ENCODE results near the gene TRPM5.

TRPM5 gene

DNA sequence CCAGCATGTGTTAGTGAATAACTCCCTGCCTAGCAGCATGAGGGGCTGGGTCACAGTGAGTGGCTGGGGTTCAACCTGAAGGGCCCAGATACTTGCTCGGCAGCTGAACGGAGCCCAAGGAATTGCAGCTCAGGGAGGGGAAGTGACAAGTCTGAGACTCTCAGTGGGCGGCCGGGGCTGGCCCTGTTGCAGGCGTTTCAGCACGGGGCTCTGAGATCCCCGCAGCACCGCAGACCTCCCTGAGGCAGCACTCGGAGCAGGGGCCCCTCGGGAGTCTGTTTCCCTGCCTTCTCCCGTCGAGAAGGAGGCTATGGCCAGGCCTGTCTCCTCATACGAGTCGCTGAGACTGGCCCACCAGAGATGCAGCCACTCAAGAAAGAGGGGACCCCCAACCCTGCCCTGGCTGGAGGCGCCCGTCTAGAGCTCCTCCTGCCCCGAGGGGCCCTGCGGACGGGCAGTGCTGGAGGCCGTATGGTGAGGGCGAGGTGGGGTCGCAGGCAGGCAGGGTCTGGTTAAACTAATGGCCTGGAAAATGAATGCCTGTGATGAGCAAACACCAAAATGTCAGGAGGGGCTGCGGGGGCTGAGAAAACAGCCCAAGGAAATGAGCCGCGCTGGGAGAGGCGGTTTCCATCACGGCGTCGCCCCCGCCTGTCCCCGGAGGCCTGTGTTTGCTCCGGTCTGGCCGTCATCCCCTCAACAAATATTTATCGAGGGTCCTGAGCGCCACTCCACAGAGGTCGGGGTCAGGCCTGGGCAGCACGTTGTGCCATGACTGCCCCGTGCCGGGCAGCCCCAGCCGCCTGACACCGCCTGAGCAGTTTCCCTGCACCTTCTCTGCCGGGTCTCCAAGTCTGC is 34.5 kb downstream of the TRPM5 start:
- Histone ChIP-seq H3K4me1 (ENCODE audit: low read length) (no peaks in the 10 kb centered on the region), H3K36me3 (replicated peaks; ENCODE audit: insufficient read depth, low read length) (no peaks in the 10 kb centered on the region), H3K4me2 (ENCODE audit: low read depth, low read length) (no peak overlapping the region), H3K79me2 (ENCODE audit: low read length) (no peaks in the 10 kb centered on the region), H3F3A (ENCODE audit: insufficient read depth, low read length) (no peaks in the 10 kb centered on the region), H3K9me3 (replicated peaks; ENCODE audit: insufficient read depth, low read length) (no peaks in the 10 kb centered on the region), H3K4me3 (ENCODE audit: low read length) (no peak overlapping the region), H4K20me1 (ENCODE audit: insufficient read depth, low read length) (no peaks in the 10 kb centered on the region), H3K9me2 (replicated peaks; ENCODE audit: insufficient read depth, low read length) (no peaks in the 10 kb centered on the region), H3K27me3 (replicated peaks; ENCODE audit: insufficient read depth, low read length) (peaks cover 92% of the 10 kb centered on the region), H2AFZ (ENCODE audit: low read length) (no peak overlapping the region), H3K9ac (ENCODE audit: low read length) (no peak overlapping the region), H3K27ac (ENCODE audit: low read length) (no peak overlapping the region)
- DNase-seq, result no peak
- TF ChIP-seq, protein P1, sequence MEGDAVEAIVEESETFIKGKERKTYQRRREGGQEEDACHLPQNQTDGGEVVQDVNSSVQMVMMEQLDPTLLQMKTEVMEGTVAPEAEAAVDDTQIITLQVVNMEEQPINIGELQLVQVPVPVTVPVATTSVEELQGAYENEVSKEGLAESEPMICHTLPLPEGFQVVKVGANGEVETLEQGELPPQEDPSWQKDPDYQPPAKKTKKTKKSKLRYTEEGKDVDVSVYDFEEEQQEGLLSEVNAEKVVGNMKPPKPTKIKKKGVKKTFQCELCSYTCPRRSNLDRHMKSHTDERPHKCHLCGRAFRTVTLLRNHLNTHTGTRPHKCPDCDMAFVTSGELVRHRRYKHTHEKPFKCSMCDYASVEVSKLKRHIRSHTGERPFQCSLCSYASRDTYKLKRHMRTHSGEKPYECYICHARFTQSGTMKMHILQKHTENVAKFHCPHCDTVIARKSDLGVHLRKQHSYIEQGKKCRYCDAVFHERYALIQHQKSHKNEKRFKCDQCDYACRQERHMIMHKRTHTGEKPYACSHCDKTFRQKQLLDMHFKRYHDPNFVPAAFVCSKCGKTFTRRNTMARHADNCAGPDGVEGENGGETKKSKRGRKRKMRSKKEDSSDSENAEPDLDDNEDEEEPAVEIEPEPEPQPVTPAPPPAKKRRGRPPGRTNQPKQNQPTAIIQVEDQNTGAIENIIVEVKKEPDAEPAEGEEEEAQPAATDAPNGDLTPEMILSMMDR (IDR thresholded peaks at IDR 0.05; ENCODE audit: low read length), result no peak
- TF ChIP-seq EZH2 (optimal IDR thresholded peaks at IDR 0.05; ENCODE audit: low read depth, low read length) (no peak), EZH2phosphoT487 (IDR thresholded peaks at IDR 0.05; ENCODE audit: low read length) (no peak)

DNA sequence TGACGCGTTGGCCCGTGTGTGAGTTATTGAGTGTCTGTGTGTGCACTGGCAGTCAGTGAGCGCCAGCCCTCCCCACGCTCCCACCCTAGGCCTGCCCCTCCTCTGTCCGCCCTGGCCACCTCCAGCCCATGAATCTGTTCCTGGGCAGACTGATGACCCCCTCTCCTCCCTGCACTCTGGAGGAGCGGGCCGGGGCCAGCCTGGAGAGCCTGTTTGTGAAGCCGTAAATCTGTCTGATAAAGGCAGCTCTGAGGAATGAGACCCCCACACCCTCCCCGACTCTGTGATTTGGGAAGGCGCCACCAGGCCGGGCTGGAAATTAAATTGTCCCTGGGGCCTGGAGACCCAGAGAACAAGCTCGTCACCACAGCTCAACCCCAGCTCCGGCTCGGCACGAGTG is 35.2 kb downstream of the TRPM5 start:
- H3K27ac ChIP-seq (ENCODE audit: low read length), result no peak overlapping the region
- no peaks in the 10 kb centered on the region for H3K9me2 ChIP-seq (replicated peaks; ENCODE audit: insufficient read depth, low read length)
- no peaks in the 10 kb centered on the region for H3K9me3 ChIP-seq (replicated peaks; ENCODE audit: insufficient read depth, low read length)
- H3K4me2 ChIP-seq (ENCODE audit: low read depth, low read length), result no peak overlapping the region
- no peaks in the 10 kb centered on the region for H4K20me1 ChIP-seq (ENCODE audit: insufficient read depth, low read length)
- no peaks in the 10 kb centered on the region for H3K36me3 ChIP-seq (replicated peaks; ENCODE audit: insufficient read depth, low read length)
- no peak for DNase-seq
- no peak for TF ChIP-seq EZH2phosphoT487 (IDR thresholded peaks at IDR 0.05; ENCODE audit: low read length)
- TF ChIP-seq EZH2 (optimal IDR thresholded peaks at IDR 0.05; ENCODE audit: low read depth, low read length), result no peak
- TF ChIP-seq, protein P1 (IDR thresholded peaks at IDR 0.05; ENCODE audit: low read length), result no peak
- no peaks in the 10 kb centered on the region for H3K79me2 ChIP-seq (ENCODE audit: low read length)
- H3K4me3 ChIP-seq (ENCODE audit: low read length), result no peak overlapping the region
- no peak overlapping the region for H3K9ac ChIP-seq (ENCODE audit: low read length)
- H2AFZ ChIP-seq (ENCODE audit: low read length), result no peak overlapping the region
- H3K27me3 ChIP-seq (replicated peaks; ENCODE audit: insufficient read depth, low read length), result peaks cover 85% of the 10 kb centered on the region
- no peaks in the 10 kb centered on the region for H3F3A ChIP-seq (ENCODE audit: insufficient read depth, low read length)
- no peaks in the 10 kb centered on the region for H3K4me1 ChIP-seq (ENCODE audit: low read length)

DNA sequence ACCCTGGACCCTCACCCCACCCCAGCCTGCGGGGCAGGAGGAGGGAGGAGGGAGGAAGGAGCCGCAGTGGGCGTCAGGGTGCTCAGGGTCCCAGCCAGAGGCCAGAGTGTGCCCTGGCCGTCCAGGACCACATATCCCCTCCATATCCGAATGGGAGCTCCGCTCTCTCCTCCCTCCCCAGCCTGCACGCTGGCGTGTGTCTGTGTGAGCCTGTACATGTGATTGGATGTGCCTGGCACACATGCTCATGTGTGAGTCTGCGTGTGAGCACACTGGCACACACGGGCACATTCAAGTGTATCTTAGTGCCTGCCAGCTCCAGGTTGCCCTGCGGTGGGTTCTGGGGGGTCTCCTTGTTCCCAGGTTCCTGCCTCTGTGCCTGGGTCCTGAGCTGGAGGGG is 35.6 kb downstream of the TRPM5 start:
- TF ChIP-seq EZH2phosphoT487 (IDR thresholded peaks at IDR 0.05; ENCODE audit: low read length), result no peak
- TF ChIP-seq, protein P1 (IDR thresholded peaks at IDR 0.05; ENCODE audit: low read length), result no peak
- TF ChIP-seq EZH2 (optimal IDR thresholded peaks at IDR 0.05; ENCODE audit: low read depth, low read length), result no peak
- no peak for DNase-seq
- Histone ChIP-seq H3K4me3 (ENCODE audit: low read length) (no peak overlapping the region), H3K4me2 (ENCODE audit: low read depth, low read length) (no peak overlapping the region), H3K27me3 (replicated peaks; ENCODE audit: insufficient read depth, low read length) (peaks cover 82% of the 10 kb centered on the region), H3K79me2 (ENCODE audit: low read length) (no peaks in the 10 kb centered on the region), H4K20me1 (ENCODE audit: insufficient read depth, low read length) (no peaks in the 10 kb centered on the region), H3K4me1 (ENCODE audit: low read length) (no peaks in the 10 kb centered on the region), H3K36me3 (replicated peaks; ENCODE audit: insufficient read depth, low read length) (no peaks in the 10 kb centered on the region), H3K9ac (ENCODE audit: low read length) (no peak overlapping the region), H2AFZ (ENCODE audit: low read length) (no peak overlapping the region), H3K9me2 (replicated peaks; ENCODE audit: insufficient read depth, low read length) (no peaks in the 10 kb centered on the region), H3K9me3 (replicated peaks; ENCODE audit: insufficient read depth, low read length) (no peaks in the 10 kb centered on the region), H3K27ac (ENCODE audit: low read length) (no peak overlapping the region), H3F3A (ENCODE audit: insufficient read depth, low read length) (no peaks in the 10 kb centered on the region)

Measured in MM.1S (cell line).